Measurements from ENCODE around the gene ACTL10.
"Not testable (repeated sequence)": the region's sequence is repeated elsewhere in the genome, so short reads cannot be mapped to it uniquely, and the experiment has no call there.

ACTL10 gene

DNA sequence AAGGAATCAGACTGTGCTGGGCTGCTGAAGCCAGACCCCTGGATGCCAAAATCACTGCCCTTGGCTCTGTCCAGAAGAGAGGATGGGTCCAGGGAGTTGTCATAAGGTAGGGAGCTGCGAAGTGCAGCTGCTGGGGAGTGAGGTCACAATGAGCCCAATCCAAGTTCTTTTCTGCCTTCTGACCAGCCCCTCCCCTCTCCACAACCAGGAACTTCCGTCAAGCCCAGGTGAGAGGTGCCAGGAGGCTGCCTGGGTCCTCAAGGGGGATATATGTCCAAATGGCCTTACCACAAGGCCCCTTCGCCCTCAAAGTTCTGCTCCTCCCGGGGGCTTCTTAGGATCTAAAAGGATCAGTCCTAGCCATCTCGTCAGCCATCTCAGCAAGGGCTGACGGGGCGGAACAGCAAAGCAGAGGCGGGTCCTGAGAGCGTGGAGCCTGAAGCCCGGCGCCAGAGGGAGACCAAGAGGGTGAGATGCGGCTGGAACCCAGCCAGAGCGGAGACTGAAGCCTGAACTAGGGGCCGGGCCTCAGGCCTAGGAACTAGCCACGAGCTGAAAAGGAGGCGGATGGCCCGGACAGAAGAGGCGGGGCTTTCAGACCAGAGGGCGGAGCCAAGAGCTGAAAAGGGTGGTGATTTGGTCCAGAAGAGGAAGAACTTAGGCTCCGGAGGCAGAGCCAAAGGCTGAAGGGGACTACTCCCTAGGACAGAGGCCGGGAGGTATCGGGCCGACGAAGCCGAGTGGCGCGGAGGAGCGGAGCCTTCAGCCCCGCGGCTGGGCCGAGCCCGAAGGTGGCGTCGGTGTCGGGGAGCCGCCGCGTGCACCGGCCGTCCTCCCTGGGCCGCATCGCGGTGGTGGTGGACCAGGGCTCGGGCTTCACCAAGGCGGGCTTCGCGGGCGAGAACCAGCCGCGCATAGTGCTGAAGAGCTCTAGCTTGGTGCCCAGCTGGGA, at the start of gene ACTL10:
Gene ACTL10, plus strand, starts transcription at position 651 of the 952 bp plus-strand sequence. CDS start 555 bp downstream, outside the sequence.
- DNase-seq = peak; percentile 82 to 84

DNA sequence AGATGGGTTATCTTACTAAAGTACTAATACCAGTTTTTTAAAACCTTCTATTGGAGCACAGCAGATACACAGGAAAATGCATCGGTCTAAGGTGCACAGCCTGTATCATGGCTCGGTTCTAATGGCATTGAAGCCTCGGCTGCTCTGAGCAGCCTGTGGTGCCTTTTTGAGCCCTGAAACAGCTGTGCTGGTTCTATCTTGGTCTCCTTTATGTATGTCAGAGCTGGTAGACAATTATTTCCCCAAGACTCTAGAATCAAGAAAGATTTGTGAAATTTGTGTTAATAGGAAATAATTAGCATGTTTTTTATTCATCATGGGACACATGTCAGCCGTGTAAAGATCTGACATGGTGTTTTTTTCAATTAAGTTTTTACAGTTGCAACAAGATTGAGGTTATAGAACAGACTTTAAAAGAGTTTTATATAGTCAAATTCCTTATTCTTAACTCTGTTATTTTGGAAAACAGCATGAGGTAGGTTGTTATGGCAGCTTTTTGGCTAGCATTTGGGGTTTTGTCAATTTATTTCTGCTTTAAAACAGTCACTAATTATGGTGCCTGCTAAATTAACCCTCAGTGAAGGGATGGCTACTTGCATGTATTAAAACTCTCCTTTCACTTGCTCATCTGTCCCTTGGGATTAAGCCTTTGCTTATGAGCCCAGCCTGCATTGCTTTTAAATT, 44.9 kb upstream of the ACTL10 start:
- DNase-seq = no peak

DNA sequence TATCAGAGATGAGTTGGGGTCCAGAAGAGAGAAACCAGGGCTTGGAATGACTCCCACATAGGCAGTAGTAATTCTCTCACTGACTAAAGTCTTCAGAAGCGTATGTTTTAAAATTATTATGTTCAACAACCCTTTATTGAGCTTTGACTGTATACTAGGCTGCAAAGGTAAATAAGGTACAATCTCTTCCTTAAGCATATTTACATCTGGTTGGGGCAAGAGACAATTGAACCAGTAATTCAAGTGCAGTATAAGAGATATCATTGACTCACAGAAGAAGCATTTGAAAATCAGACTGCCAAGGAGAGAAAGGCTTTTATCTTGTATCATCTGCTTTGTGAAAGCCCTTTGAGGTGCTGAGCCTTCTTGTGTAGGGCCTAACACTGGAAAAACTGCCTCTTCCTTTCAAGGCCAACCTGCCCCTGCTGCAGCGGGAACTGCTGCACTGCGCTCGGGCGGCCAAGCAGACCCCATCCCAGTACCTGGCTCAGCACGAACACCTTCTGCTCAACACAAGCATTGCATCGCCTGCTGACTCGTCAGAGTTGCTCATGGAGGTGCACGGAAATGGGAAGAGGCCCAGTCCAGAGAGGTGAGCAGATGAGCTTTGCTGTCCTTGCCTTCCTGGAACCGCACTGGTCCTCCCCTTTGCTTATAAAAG, 43.9 kb upstream of the ACTL10 start:
- DNase-seq = no peak

DNA sequence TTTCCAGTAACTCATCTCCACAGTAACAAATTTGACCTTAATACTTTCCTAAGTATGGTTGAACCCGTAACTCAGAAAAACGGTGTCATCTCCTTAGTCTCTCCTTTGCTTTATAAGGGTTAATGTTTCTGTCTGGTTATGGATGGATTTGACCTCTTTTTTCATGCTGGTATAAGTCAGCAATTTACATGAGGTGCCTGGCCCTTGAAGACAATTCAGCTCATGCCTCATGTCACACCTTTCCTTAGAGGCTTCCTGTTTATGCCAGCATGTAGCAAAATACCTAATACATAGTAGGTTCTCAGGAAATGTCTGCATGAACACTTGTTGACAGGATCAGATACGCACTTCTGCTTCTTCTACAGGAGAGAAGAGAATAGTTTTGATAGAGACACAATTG, 42.3 kb upstream of the ACTL10 start:
- no peak for DNase-seq

- no peak for DNase-seq
Observed at GRCh38 chr20:33626190-33626589, 40.6 kb upstream of the ACTL10 start.

GRCh38 chr20:33627577-33628216, 39.0 kb upstream of the ACTL10 start:
- no peak for DNase-seq

- DNase-seq = no peak
Observed at GRCh38 chr20:33629533-33629932, 37.2 kb upstream of the ACTL10 start.

DNA sequence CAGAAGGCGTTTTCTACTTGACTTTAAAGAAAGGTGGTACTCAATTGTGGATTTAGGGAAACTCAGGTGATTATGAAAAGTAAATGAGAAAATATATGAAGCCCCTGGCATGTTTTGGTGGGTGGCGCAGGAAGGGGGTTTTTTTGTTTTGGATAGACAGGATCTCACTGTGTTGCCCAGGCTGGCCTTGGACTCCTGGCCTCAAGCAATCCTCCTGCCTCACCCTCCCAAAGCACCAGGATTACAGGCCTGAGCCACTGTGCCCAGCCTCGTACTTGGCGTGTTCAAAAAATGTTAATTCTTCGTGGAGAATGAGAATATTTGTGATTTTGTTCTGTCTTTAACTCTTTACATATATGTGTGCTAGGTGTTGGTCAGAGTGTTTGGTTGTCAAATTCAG, 36.8 kb upstream of the ACTL10 start:
- DNase-seq = no peak

DNA sequence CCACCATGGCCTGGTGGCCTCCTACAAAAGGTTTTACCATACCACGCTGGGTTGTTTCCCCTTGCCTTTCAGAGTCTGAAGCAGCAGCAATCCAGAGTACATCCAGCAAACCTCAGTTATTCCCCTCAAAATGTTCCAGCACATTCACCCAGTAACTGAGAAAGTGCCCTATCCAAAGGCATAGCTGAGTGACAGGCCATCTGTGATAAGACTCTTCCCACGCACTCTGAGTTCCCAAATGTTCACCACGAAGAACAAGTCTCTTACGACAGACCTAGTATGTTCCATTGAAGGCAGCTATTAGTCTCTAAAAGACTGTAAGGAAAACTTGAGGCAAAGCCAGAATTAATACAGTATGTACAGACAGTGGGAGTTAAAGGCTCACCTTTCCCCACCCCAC, 36.2 kb upstream of the ACTL10 start:
- DNase-seq = no peak

- DNase-seq = not testable (repeated sequence)
Observed at GRCh38 chr20:33631910-33632309, 34.8 kb upstream of the ACTL10 start.

DNA sequence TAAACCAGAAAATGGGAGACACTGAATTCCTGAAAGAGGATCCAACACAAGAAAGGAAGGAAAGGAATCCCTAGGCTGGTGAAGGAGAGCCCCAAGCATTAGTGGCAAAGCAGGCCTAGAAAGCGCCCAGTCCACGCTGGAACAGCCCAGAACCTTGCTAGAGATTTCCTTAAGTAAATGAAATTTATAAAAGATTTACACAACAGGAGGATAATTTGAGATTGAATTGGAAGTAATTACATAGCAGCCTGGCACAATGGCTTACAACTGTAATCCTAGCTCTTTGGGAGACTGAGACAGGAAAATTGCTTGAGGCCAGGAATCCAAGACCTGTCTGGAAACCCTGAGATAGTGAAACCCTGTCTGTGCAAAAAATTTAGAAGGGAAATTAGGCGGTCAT, 31.4 kb upstream of the ACTL10 start:
- DNase-seq = no peak

- no peak for DNase-seq
Observed at GRCh38 chr20:33636776-33637175, 30.0 kb upstream of the ACTL10 start.

- DNase-seq = no peak
Observed at GRCh38 chr20:33640287-33640686, 26.5 kb upstream of the ACTL10 start.

DNA sequence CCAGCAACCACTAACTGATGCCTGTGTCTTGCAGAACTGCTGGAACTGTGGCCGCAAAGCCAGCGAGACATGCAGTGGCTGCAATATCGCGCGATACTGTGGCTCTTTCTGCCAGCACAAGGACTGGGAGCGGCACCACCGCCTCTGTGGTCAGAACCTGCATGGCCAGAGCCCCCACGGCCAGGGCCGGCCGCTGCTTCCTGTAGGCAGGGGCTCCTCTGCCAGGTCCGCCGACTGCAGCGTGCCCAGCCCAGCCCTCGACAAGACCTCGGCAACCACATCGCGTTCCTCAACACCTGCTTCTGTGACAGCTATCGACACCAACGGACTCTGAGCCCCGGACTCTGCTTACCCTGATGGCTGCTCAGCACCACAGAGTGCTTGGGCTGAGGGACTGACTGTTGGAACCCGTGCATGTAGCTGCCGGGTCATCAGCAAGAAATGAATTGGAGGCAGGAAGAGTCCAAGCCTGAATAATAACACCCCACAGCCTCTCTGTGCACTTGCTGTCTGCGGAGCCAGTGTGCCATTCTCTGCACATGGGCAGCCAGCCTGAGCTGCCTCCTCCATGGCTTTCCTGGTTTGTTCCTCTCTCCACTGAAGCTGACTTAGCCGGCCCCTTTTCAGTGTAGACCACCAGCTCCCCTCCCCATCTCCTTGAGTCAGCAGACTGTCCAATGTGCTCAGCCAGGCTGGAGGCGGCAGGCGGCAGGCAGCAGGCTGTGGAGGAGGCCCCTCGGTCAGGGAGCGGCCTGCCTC, 22.3 kb upstream of the ACTL10 start:
- no peak for DNase-seq

GRCh38 chr20:33645072-33645358, 21.7 kb upstream of the ACTL10 start:
- DNase-seq = no peak

DNA sequence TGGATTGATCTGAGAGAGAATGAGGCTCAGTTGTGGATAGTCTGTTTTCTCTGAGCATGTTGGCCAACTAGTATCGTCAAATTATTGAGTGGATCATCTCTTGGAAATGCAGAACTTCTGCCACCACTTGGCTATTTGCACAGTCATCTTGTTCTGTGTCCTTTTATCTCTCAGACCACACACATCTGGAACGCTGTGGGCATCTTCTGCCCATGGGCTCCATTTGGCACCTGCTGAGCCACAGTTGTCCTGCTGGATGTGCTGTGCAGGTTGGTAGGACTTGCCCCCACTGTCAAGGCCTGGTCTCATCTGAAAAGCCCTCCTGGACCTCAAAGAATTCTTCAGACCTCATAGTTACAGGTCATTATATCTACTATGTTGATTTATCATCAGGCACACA, 21.3 kb upstream of the ACTL10 start:
- no peak for DNase-seq

DNA sequence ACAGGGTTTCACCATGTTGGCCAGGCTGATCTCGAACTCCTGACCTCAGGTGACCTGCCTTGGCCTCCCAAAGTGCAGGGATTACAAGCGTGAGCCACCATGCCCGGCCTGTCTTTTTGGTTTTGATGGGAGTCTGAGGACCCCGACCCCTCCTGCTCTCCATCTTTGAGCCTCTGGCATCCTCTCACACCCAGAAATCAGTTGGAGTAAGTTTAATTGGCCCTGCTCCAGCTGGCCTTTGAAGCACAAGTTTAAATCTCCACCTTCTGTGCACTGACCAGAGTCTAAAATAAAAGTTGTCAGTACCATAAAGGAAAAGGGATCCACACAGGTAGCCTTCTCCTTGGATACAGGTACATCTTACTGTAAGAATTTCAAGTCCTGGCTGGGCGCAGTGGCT, 20.6 kb upstream of the ACTL10 start:
- DNase-seq = no peak

- not testable (repeated sequence) for DNase-seq
Observed at GRCh38 chr20:33646959-33647602, 19.7 kb upstream of the ACTL10 start.

- DNase-seq = no peak
Observed at GRCh38 chr20:33647603-33648395, 18.9 kb upstream of the ACTL10 start.

GRCh38 chr20:33648396-33649004, 18.2 kb upstream of the ACTL10 start:
- no peak for DNase-seq
